Osteoblast (primary cell): Measurements from ENCODE around the gene DSTN. TPM values are rescaled to one million over a fixed set of nuclear protein-coding genes. Genes with fewer than 3 reads are reported as not detected.

Source experiments
- DNase-seq: peaks from one replicate; pipeline ENCODE4 v3.0.0; 2011; ENCODE audit warnings: low spot score, mixed read lengths; ENCODE audit not compliant: insufficient read length; ENCODE audit errors: missing footprints
- H2AFZ ChIP-seq: 2 replicates; pipeline ENCODE4 v1.6.0; 2011; ENCODE audit warnings: mild to moderate bottlenecking, low read length
- H3K27ac ChIP-seq: 2 replicates; pipeline ENCODE4 v1.5.1; 2011; ENCODE audit warnings: mild to moderate bottlenecking, low read depth, low read length, moderate library complexity
- H3K27me3 ChIP-seq: 2 replicates; pipeline ENCODE4 v1.6.0; 2012; ENCODE audit warnings: mild to moderate bottlenecking, control low read depth, inconsistent platforms, low read length, moderate library complexity; ENCODE audit not compliant: insufficient read depth
- H3K36me3 ChIP-seq: 2 replicates; pipeline ENCODE4 v1.5.1; 2011; ENCODE audit warnings: mild to moderate bottlenecking, low read length, control low read depth, moderate library complexity; ENCODE audit not compliant: insufficient read depth
- H3K4me1 ChIP-seq: 2 replicates; pipeline ENCODE4 v1.5.1; 2011; ENCODE audit warnings: mild to moderate bottlenecking, low read length, control low read depth, moderate library complexity; ENCODE audit not compliant: insufficient read depth
- H3K4me2 ChIP-seq: 2 replicates; pipeline ENCODE4 v1.6.0; 2011; ENCODE audit warnings: mild to moderate bottlenecking, low read length; ENCODE audit not compliant: insufficient read depth
- H3K4me3 ChIP-seq: fragments of 200-600 bp; sonication (generic); 3 replicates; pipeline ENCODE4 v1.5.1; 2012; ENCODE audit warnings: mild to moderate bottlenecking, low read length, inconsistent platforms; ENCODE audit not compliant: insufficient read depth
- H3K79me2 ChIP-seq: 2 replicates; pipeline ENCODE4 v1.6.0; 2012; ENCODE audit warnings: mild to moderate bottlenecking, low read length, control low read depth, inconsistent platforms; ENCODE audit not compliant: insufficient read depth
- H3K9me3 ChIP-seq: 2 replicates; pipeline ENCODE4 v1.5.1; 2011; ENCODE audit warnings: low read depth, low read length, control low read depth
- H4K20me1 ChIP-seq: 2 replicates; pipeline ENCODE4 v1.6.0; 2012; ENCODE audit warnings: mild to moderate bottlenecking, low read length, control low read depth; ENCODE audit not compliant: insufficient read depth
- CTCF ChIP-seq: IDR thresholded peaks from 2 replicates; pipeline ENCODE4 v1.5.1; 2011; ENCODE audit warnings: mild to moderate bottlenecking, low read depth, low read length, moderate library complexity; ENCODE audit errors: extremely low read depth
- total RNA-seq: library from RNA; depleted of rRNA; stranded (reverse); fragments of >200 nt; gene quantifications from 2 replicates; pipeline ENCODE4 v1.2.3, GENCODE V29; 2012

Gene DSTN
- total RNA-seq, 1 donor, result 627 TPM

GRCh38 chr20:17579369-17580039 is 9.6 kb downstream of the DSTN start:
- Histone ChIP-seq H4K20me1 (peaks cover 88% of the 10 kb centered on the region), H3K4me1 (peaks cover 12% of the 10 kb centered on the region), H3K27me3 (no peaks in the 10 kb centered on the region), H3K9me3 (no peaks in the 10 kb centered on the region), H3K27ac (no peak overlapping the region), H3K79me2 (peaks cover 96% of the 10 kb centered on the region), H2AFZ (no peak overlapping the region), H3K36me3 (peaks cover 14% of the 10 kb centered on the region), H3K4me2 (no peak overlapping the region), H3K4me3 (no peak overlapping the region)
- peak; percentile 81 for DNase-seq
- TF ChIP-seq CTCF, result no peak

- DNase-seq, result no peak
- H3K4me2 ChIP-seq, result no peak overlapping the region
- no peak overlapping the region for H3K4me3 ChIP-seq
- H3K36me3 ChIP-seq, result peaks cover 7% of the 10 kb centered on the region
- H2AFZ ChIP-seq, result no peak overlapping the region
- H4K20me1 ChIP-seq, result peaks cover 89% of the 10 kb centered on the region
- TF ChIP-seq CTCF, result no peak
- H3K27me3 ChIP-seq, result no peaks in the 10 kb centered on the region
- H3K9me3 ChIP-seq, result no peaks in the 10 kb centered on the region
- peaks cover 96% of the 10 kb centered on the region for H3K79me2 ChIP-seq
- H3K4me1 ChIP-seq, result peaks cover 12% of the 10 kb centered on the region
- no peak overlapping the region for H3K27ac ChIP-seq
These were observed 11.0 kb downstream of the DSTN start for GRCh38 chr20:17580895-17581294.

- DNase-seq, result no peak
- Histone ChIP-seq H3K9me3 (no peaks in the 10 kb centered on the region), H3K27ac (no peak overlapping the region), H3K27me3 (no peaks in the 10 kb centered on the region), H3K4me1 (peaks cover 12% of the 10 kb centered on the region), H3K4me3 (no peak overlapping the region), H3K79me2 (peaks cover 100% of the 10 kb centered on the region), H3K4me2 (no peak overlapping the region), H2AFZ (no peak overlapping the region), H3K36me3 (peaks cover 7% of the 10 kb centered on the region), H4K20me1 (peaks cover 93% of the 10 kb centered on the region)
- no peak for TF ChIP-seq CTCF
These were observed 13.3 kb downstream of the DSTN start for GRCh38 chr20:17583126-17583525.

GRCh38 chr20:17584689-17585088 is 14.8 kb downstream of the DSTN start:
- H4K20me1 ChIP-seq, result peaks cover 91% of the 10 kb centered on the region
- no peak for DNase-seq
- H3K36me3 ChIP-seq, result peaks cover 8% of the 10 kb centered on the region
- no peak for TF ChIP-seq CTCF
- no peaks in the 10 kb centered on the region for H3K9me3 ChIP-seq
- H3K79me2 ChIP-seq, result peaks cover 99% of the 10 kb centered on the region
- H3K4me1 ChIP-seq, result peaks cover 12% of the 10 kb centered on the region
- no peak overlapping the region for H3K4me3 ChIP-seq
- no peak overlapping the region for H3K27ac ChIP-seq
- no peak overlapping the region for H2AFZ ChIP-seq
- H3K27me3 ChIP-seq, result no peaks in the 10 kb centered on the region
- H3K4me2 ChIP-seq, result no peak overlapping the region
